DND-41 (cell line): ENCODE measurements around the gene ZCCHC14.
A peak's percentile ranks its signal among the peaks of the same experiment; 100 is the strongest.
"Not testable (repeated sequence)": the region's sequence is repeated elsewhere in the genome, so short reads cannot be mapped to it uniquely, and the experiment has no call there.

Experiments
- ATAC-seq: fragments of 200-7000 bp; cut with Tn5 transposase; 3 replicates; pipeline ENCODE4 v1.9.1; 2021; ENCODE audit warnings: low read depth; ENCODE audit not compliant: insufficient read depth
- DNase-seq: peaks from one replicate; pipeline ENCODE4 v3.0.0-alpha.2; 2020
- H2AFZ ChIP-seq: 2 replicates; pipeline ENCODE4 v1.6.0; 2012; ENCODE audit warnings: low read depth, low read length
- H3K27ac ChIP-seq: 2 replicates; pipeline ENCODE4 v1.5.1; 2012; ENCODE audit warnings: low read length, inconsistent platforms
- H3K27me3 ChIP-seq: fragments of 200-600 bp; sonication (generic); 2 replicates; pipeline ENCODE4 v1.6.0; 2012; ENCODE audit warnings: low read length, mild to moderate bottlenecking, inconsistent platforms; ENCODE audit not compliant: insufficient read depth, poor library complexity
- H3K36me3 ChIP-seq: 2 replicates; pipeline ENCODE4 v1.5.1; 2012; ENCODE audit warnings: low read length, inconsistent platforms; ENCODE audit not compliant: insufficient read depth
- H3K4me1 ChIP-seq: 2 replicates; pipeline ENCODE4 v1.5.1; 2012; ENCODE audit warnings: mild to moderate bottlenecking, low read length; ENCODE audit not compliant: insufficient read depth
- H3K4me2 ChIP-seq: 2 replicates; pipeline ENCODE4 v1.6.0; 2012; ENCODE audit warnings: mild to moderate bottlenecking, moderate library complexity, low read length, inconsistent platforms; ENCODE audit not compliant: insufficient read depth
- H3K4me3 ChIP-seq, 2 experiments: fragments of 200-600 bp in 1 of 2; shearing (Covaris generic) in 1 of 2; 2 replicates each; pipeline ENCODE4 v1.5.1; 2012 to 2016; ENCODE audit warnings: inconsistent platforms in 2 of 2, low read length in 2 of 2, mild to moderate bottlenecking in 2 of 2, low read depth in 1 of 2, moderate library complexity in 1 of 2
- H3K79me2 ChIP-seq: 2 replicates; pipeline ENCODE4 v1.6.0; 2012; ENCODE audit warnings: low read length, inconsistent platforms; ENCODE audit not compliant: insufficient read depth
- H3K9ac ChIP-seq: 2 replicates; pipeline ENCODE4 v1.6.0; 2012; ENCODE audit warnings: low read depth, mild to moderate bottlenecking, inconsistent platforms, low read length, moderate library complexity
- H3K9me3 ChIP-seq: 2 replicates; pipeline ENCODE4 v1.5.1; 2012; ENCODE audit warnings: low read length, moderate library complexity, mild to moderate bottlenecking, inconsistent platforms; ENCODE audit not compliant: insufficient read depth, severe bottlenecking
- H4K20me1 ChIP-seq: 2 replicates; pipeline ENCODE4 v1.6.0; 2012; ENCODE audit warnings: low read length; ENCODE audit not compliant: insufficient read depth
- CTCF ChIP-seq: IDR thresholded peaks from 2 replicates; pipeline ENCODE4 v1.5.1; 2012; ENCODE audit warnings: borderline replicate concordance, low read length, moderate library complexity, mild to moderate bottlenecking; ENCODE audit not compliant: poor library complexity, severe bottlenecking; ENCODE audit errors: extremely low read depth
- EZH2 ChIP-seq: IDR thresholded peaks from 3 replicates; pipeline ENCODE4 v1.6.1; 2012; ENCODE audit warnings: borderline replicate concordance, low read depth, mild to moderate bottlenecking, moderate library complexity, low read length, inconsistent platforms; ENCODE audit not compliant: severe bottlenecking

ZCCHC14 gene

GRCh38 chr16:87387942-87388817, 104.6 kb downstream of the ZCCHC14 start:
- Histone ChIP-seq H4K20me1 (peaks cover 6% of the 10 kb centered on the region), H3K27me3 (no peaks in the 10 kb centered on the region), H2AFZ (peak overlapping the region; percentile 61), H3K79me2 (peaks cover 57% of the 10 kb centered on the region), H3K36me3 (no peaks in the 10 kb centered on the region; the same call in 1 of the 2 replicates), H3K27ac (peak overlapping the region; percentile 81), H3K4me3 (peak overlapping the region in 1 of 2 experiments; percentile 53; a peak in 3 of 4 replicates), H3K4me2 (peak overlapping the region; percentile 66), H3K4me1 (peaks cover 56% of the 10 kb centered on the region), H3K9ac (peak overlapping the region; percentile 54), H3K9me3 (no peaks in the 10 kb centered on the region)
- DNase-seq = peak; percentile 92
- peak; percentile 73 for ATAC-seq
- no peak for TF ChIP-seq CTCF
- no peak for TF ChIP-seq EZH2

- Histone ChIP-seq H4K20me1 (peaks cover 25% of the 10 kb centered on the region; the same call in 1 of the 2 replicates), H3K4me2 (peak overlapping the region; percentile 93), H3K27ac (peak overlapping the region; percentile 84), H3K9ac (peak overlapping the region; percentile 78), H3K79me2 (peaks cover 68% of the 10 kb centered on the region), H2AFZ (peak overlapping the region; percentile 77), H3K4me1 (peaks cover 69% of the 10 kb centered on the region), H3K4me3 (peak overlapping the region; percentile 54 to 77; a peak in 3 of 4 replicates)
- not testable (repeated sequence) for H3K9me3 ChIP-seq, DNase-seq, H3K27me3 ChIP-seq, H3K36me3 ChIP-seq, ATAC-seq
Observed at GRCh38 chr16:87384875-87385167, 108.0 kb downstream of the ZCCHC14 start.

- peaks cover 65% of the 10 kb centered on the region for H3K4me1 ChIP-seq
- peak; percentile 33 for ATAC-seq
- no peak for DNase-seq
- H3K9me3 ChIP-seq = no peaks in the 10 kb centered on the region
- TF ChIP-seq CTCF (no peak), EZH2 (no peak)
- peak overlapping the region; percentile 93 for H3K4me2 ChIP-seq
- H3K4me3 ChIP-seq = peak overlapping the region; percentile 54 to 77
- H3K9ac ChIP-seq = peak overlapping the region; percentile 78
- peaks cover 70% of the 10 kb centered on the region for H3K79me2 ChIP-seq
- H3K27me3 ChIP-seq = no peaks in the 10 kb centered on the region
- H3K27ac ChIP-seq = peak overlapping the region; percentile 84
- peak overlapping the region; percentile 77 for H2AFZ ChIP-seq
- peaks cover 2% of the 10 kb centered on the region for H3K36me3 ChIP-seq
- H4K20me1 ChIP-seq = peaks cover 25% of the 10 kb centered on the region; the same call in 1 of the 2 replicates
Observed at GRCh38 chr16:87384162-87384874, 108.5 kb downstream of the ZCCHC14 start.
